Measurements from ENCODE around the gene KCNC1.

- TF ChIP-seq ZZZ3 (CRISPR knock-in tag; IDR thresholded peaks at IDR 0.05; ENCODE audit: borderline replicate concordance), result no peak
- no peak for TF ChIP-seq ATF6 (CRISPR knock-in tag; conservative IDR thresholded peaks at IDR 0.05)
- TF ChIP-seq CTCF (CRISPR knock-in tag; IDR thresholded peaks at IDR 0.05), result no peak
- TF ChIP-seq ZC3H4 (CRISPR knock-in tag; IDR thresholded peaks at IDR 0.05; ENCODE audit: borderline replicate concordance), result no peak
- no peak for TF ChIP-seq FOXM1 (CRISPR knock-in tag; IDR thresholded peaks at IDR 0.05)
- TF ChIP-seq IRF1 (CRISPR knock-in tag; IDR thresholded peaks at IDR 0.05; ENCODE audit: low read depth), result no peak
- no peak for TF ChIP-seq NFYB (CRISPR knock-in tag; IDR thresholded peaks at IDR 0.05)
- no peak for TF ChIP-seq RNF2 (conservative IDR thresholded peaks at IDR 0.05; ENCODE audit: low read depth)
- TF ChIP-seq ZNF552 (CRISPR knock-in tag; IDR thresholded peaks at IDR 0.05; ENCODE audit: borderline replicate concordance), result no peak
- TF ChIP-seq ZNF614 (CRISPR knock-in tag; IDR thresholded peaks at IDR 0.05; ENCODE audit: borderline replicate concordance), result no peak
- no peak for TF ChIP-seq ZBTB7B (CRISPR knock-in tag; IDR thresholded peaks at IDR 0.05)
These were observed 42.6 kb downstream of the KCNC1 start for GRCh38 chr11:17777086-17777737.

All from HepG2 (cell line).